Measurements from ENCODE around the gene SRGN. TPM values are rescaled to one million over a fixed set of nuclear protein-coding genes. Genes with fewer than 3 reads are reported as not detected.

Gene SRGN
- total and polyA plus RNA-seq, 2 of the 13 experiments (the other 11 are each of a cell fraction or from before 2014, with no cell fraction given) = 0.09 TPM; not detected in 1

- Histone ChIP-seq H3K4me1 (ENCODE audit: insufficient read depth, low read length) (peaks cover 32% of the 10 kb centered on the region), H3K36me3 (replicated peaks in 1 of 2; ENCODE audit: control insufficient read depth in 1 of 2, insufficient read depth in 2 of 2, low read length in 2 of 2) (no peaks in the 10 kb centered on the region), H3K4me3 (replicated peaks in 1 of 3; ENCODE audit: insufficient read depth in 1 of 3, low read depth in 2 of 3, low read length in 3 of 3) (peak overlapping the region; percentile 74 to 96 (median 85)), H3K4me2 (ENCODE audit: low read depth, low read length) (peak overlapping the region; percentile 80), H3K27me3 (ENCODE audit: control insufficient read depth in 1 of 2, insufficient read depth in 2 of 2, low read length in 2 of 2) (no peaks in the 10 kb centered on the region; a peak in 1 of 5 replicates), H4K20me1 (ENCODE audit: insufficient read depth, low read length) (no peaks in the 10 kb centered on the region), H3K9ac (ENCODE audit: insufficient read depth, low read depth, low read length) (peak overlapping the region; percentile 90), H2AFZ (ENCODE audit: low read length) (no peak overlapping the region), H3K9me3 (ENCODE audit: low read length) (no peaks in the 10 kb centered on the region), H3K79me2 (ENCODE audit: insufficient read depth, low read length) (peaks cover 47% of the 10 kb centered on the region), H3K27ac (ENCODE audit: extremely low read length, insufficient read depth, low read length) (peak overlapping the region; percentile 89)
- intact Hi-C loops (cut with micrococcal nuclease; ENCODE audit: unreplicated experiment) (loop anchor here (10.0 kb wide), 1 partner anchor 50 kb away; no protein-coding TSS in a partner anchor), in situ Hi-C loops (cut with HindIII; ENCODE audit: extremely low pct_ligation_motif_present, low pct_unique_long_range_greater_than_20kb) (no loop called here)
- WGBS (ENCODE audit: low lambda C conversion rate) = 1% methylated on average over 23 of the region's 26 CpGs
- CTCF ChIA-PET (ENCODE audit: low intra/inter-chr PET ratio, low total read pairs) = no interaction called here
- peak; percentile 54 for DNase-seq (ENCODE audit: low spot score)
- peak; percentile 37 for FAIRE-seq
- POLR2A ChIA-PET = no interaction called here
- BruUV-seq (replicated peaks) = TSS peak; percentile 79
- ATAC-seq = peak; percentile 49
- TF ChIP-seq ZNF615 (CRISPR knock-in tag; IDR thresholded peaks at IDR 0.05; ENCODE audit: borderline replicate concordance) = 0 out of 2 replicates have a peak, but pooled peaks have one; percentile 44
- TF ChIP-seq ETV5 (CRISPR knock-in tag; IDR thresholded peaks at IDR 0.05; ENCODE audit: borderline replicate concordance) = no peak
- TF ChIP-seq, protein P1, sequence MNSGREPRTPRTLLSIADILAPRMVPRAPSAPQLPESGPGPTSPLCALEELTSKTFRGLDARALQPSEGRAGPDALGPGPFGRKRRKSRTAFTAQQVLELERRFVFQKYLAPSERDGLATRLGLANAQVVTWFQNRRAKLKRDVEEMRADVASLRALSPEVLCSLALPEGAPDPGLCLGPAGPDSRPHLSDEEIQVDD (CRISPR knock-in tag; IDR thresholded peaks at IDR 0.05; ENCODE audit: borderline replicate concordance) = no peak
- 0 out of 2 replicates have a peak, but pooled peaks have one; percentile 42 for TF ChIP-seq KMT2B (CRISPR knock-in tag; IDR thresholded peaks at IDR 0.05)
- no peak for TF ChIP-seq ZBTB8A (CRISPR knock-in tag; IDR thresholded peaks at IDR 0.05; ENCODE audit: borderline replicate concordance, low read depth)
- TF ChIP-seq PATZ1 (CRISPR knock-in tag; IDR thresholded peaks at IDR 0.05) = peak; percentile 69; the same call in 1 of the 2 replicates
- 0 out of 2 replicates have a peak, but pooled peaks have one; percentile 29 for TF ChIP-seq ZSCAN5A (CRISPR knock-in tag; IDR thresholded peaks at IDR 0.05; ENCODE audit: borderline replicate concordance)
- TF ChIP-seq SMYD3 (CRISPR knock-in tag; IDR thresholded peaks at IDR 0.05) = peak; percentile 49; the same call in 1 of the 2 replicates
- TF ChIP-seq CEBPG (CRISPR knock-in tag; IDR thresholded peaks at IDR 0.05) = no peak
- TF ChIP-seq CCDC6 (CRISPR knock-in tag; IDR thresholded peaks at IDR 0.05) = 0 out of 2 replicates have a peak, but pooled peaks have one; percentile 16
- peak; percentile 97 for TF ChIP-seq ZKSCAN8 (CRISPR knock-in tag; IDR thresholded peaks at IDR 0.05; ENCODE audit: borderline replicate concordance)
- no peak for TF ChIP-seq ZNF274 (CRISPR knock-in tag; IDR thresholded peaks at IDR 0.05)
- 0 out of 2 replicates have a peak, but pooled peaks have one; percentile 59 for TF ChIP-seq ZNF343 (CRISPR knock-in tag; IDR thresholded peaks at IDR 0.05)
- TF ChIP-seq, protein P2, sequence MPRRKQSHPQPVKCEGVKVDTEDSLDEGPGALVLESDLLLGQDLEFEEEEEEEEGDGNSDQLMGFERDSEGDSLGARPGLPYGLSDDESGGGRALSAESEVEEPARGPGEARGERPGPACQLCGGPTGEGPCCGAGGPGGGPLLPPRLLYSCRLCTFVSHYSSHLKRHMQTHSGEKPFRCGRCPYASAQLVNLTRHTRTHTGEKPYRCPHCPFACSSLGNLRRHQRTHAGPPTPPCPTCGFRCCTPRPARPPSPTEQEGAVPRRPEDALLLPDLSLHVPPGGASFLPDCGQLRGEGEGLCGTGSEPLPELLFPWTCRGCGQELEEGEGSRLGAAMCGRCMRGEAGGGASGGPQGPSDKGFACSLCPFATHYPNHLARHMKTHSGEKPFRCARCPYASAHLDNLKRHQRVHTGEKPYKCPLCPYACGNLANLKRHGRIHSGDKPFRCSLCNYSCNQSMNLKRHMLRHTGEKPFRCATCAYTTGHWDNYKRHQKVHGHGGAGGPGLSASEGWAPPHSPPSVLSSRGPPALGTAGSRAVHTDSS (CRISPR knock-in tag; conservative IDR thresholded peaks at IDR 0.05) = no peak
- no peak for TF ChIP-seq CSRNP1 (CRISPR knock-in tag; IDR thresholded peaks at IDR 0.05)
- no peak for TF ChIP-seq ZNF496 (CRISPR knock-in tag; IDR thresholded peaks at IDR 0.05; ENCODE audit: insufficient replicate concordance)
These were observed 36.8 kb downstream of the SRGN start for GRCh38 chr10:69124563-69125268.
